ENCODE results near the gene DOLK.
A peak's percentile ranks its signal among the peaks of the same experiment; 100 is the strongest.
"Not testable (repeated sequence)": the region's sequence is repeated elsewhere in the genome, so short reads cannot be mapped to it uniquely, and the experiment has no call there.

Gene DOLK

GRCh38 chr9:128972956-128973355 lies 25.6 kb upstream of the DOLK start:
- no peak for TF ChIP-seq CTCF (conservative IDR thresholded peaks at IDR 0.05; ENCODE audit: low read depth, low read length)
- no peak overlapping the region for H3K4me3 ChIP-seq (ENCODE audit: low read length)
- no peak for DNase-seq (ENCODE audit: low read depth)

GRCh38 chr9:128969491-128969890 lies 22.1 kb upstream of the DOLK start:
- no peak for TF ChIP-seq CTCF (conservative IDR thresholded peaks at IDR 0.05; ENCODE audit: low read depth, low read length)
- H3K4me3 ChIP-seq (ENCODE audit: low read length): no peak overlapping the region
- no peak for DNase-seq (ENCODE audit: low read depth)

- DNase-seq (ENCODE audit: low read depth); H3K4me3 ChIP-seq (ENCODE audit: low read length): not testable (repeated sequence)
Observed at GRCh38 chr9:128961403-128961802, 14.0 kb upstream of the DOLK start.

- no peak for DNase-seq (ENCODE audit: low read depth)
- H3K4me3 ChIP-seq (ENCODE audit: low read length): peak overlapping the region; percentile 91
- TF ChIP-seq CTCF (conservative IDR thresholded peaks at IDR 0.05; ENCODE audit: low read depth, low read length): no peak
Observed at GRCh38 chr9:128947277-128947526, 201 bp downstream of the DOLK start.

GRCh38 chr9:128946571-128947276 lies 679 bp downstream of the DOLK start:
- no peak for TF ChIP-seq CTCF (conservative IDR thresholded peaks at IDR 0.05; ENCODE audit: low read depth, low read length)
- peak overlapping the region; percentile 91 for H3K4me3 ChIP-seq (ENCODE audit: low read length)
- no peak for DNase-seq (ENCODE audit: low read depth)

GRCh38 chr9:128945798-128946501 lies 1.5 kb downstream of the DOLK start:
- no peak overlapping the region for H3K4me3 ChIP-seq (ENCODE audit: low read length)
- no peak for DNase-seq (ENCODE audit: low read depth)
- no peak for TF ChIP-seq CTCF (conservative IDR thresholded peaks at IDR 0.05; ENCODE audit: low read depth, low read length)

- H3K4me3 ChIP-seq (ENCODE audit: low read length); DNase-seq (ENCODE audit: low read depth): not testable (repeated sequence)
Observed at GRCh38 chr9:128944966-128945365, 2.4 kb downstream of the DOLK start.

GRCh38 chr9:128943832-128944620 lies 3.4 kb downstream of the DOLK start:
- DNase-seq (ENCODE audit: low read depth): no peak
- no peak overlapping the region for H3K4me3 ChIP-seq (ENCODE audit: low read length)
- no peak for TF ChIP-seq CTCF (conservative IDR thresholded peaks at IDR 0.05; ENCODE audit: low read depth, low read length)
